IMR-90 (cell line): ENCODE data around the gene FOXP1. TPM values are rescaled to one million over a fixed set of nuclear protein-coding genes. Genes with fewer than 3 reads are reported as not detected.

Experiments used
- ATAC-seq: fragments of 200-7000 bp; cut with Tn5 transposase; 2 replicates; pipeline ENCODE4 v1.9.1; 2020; ENCODE audit warnings: low read depth, mild to moderate bottlenecking, moderate library complexity
- BruUV-seq: library from RNA; stranded (reverse); fragments of 400-500 nt; replicated peaks from 2 replicates; lab custom pipeline; 2021; lab: Mats Ljungman, UMichigan
- CTCF ChIA-PET: fragments of 300-600 bp; formaldehyde crosslinking; extraction: SDS; loops from one replicate; lab custom pipeline; 2021; ENCODE audit warnings: antibody characterized with exemption; lab: Yijun Ruan, JAX
- POLR2A ChIA-PET: fragments of 300-600 bp; sonication (Branson Sonifier 250); formaldehyde crosslinking; loops from one replicate; lab custom pipeline; 2022; ENCODE audit warnings: antibody characterized with exemption; ENCODE audit not compliant: unreplicated experiment; lab: Charles Lee
- DNase-seq: peaks from one replicate; pipeline ENCODE4 v3.0.0; 2013
- H2AFZ ChIP-seq: replicated peaks from 2 replicates; pipeline ENCODE3; 2013; ENCODE audit warnings: low read length, mild to moderate bottlenecking; ENCODE audit not compliant: poor library complexity
- H2AK5ac ChIP-seq: 2 replicates; pipeline ENCODE4 v1.6.1; 2013; ENCODE audit warnings: low read depth, low read length, inconsistent platforms
- H2AK9ac ChIP-seq: replicated peaks from 2 replicates; pipeline ENCODE3; 2013; ENCODE audit warnings: mild to moderate bottlenecking, low read depth, low read length, moderate library complexity; ENCODE audit not compliant: poor library complexity
- H2BK120ac ChIP-seq: 2 replicates; pipeline ENCODE4 v1.6.1; 2013; ENCODE audit warnings: low read depth, low read length, inconsistent platforms
- H2BK15ac ChIP-seq: 3 replicates; pipeline ENCODE4 v1.6.1; 2013; ENCODE audit warnings: low read depth, low read length, inconsistent platforms
- H2BK20ac ChIP-seq: 2 replicates; pipeline ENCODE4 v1.6.1; 2013; ENCODE audit warnings: low read depth, mild to moderate bottlenecking, inconsistent platforms, low read length, moderate library complexity
- H2BK5ac ChIP-seq: 2 replicates; pipeline ENCODE4 v1.6.1; 2013; ENCODE audit warnings: mild to moderate bottlenecking, low read depth, low read length, inconsistent platforms; ENCODE audit not compliant: poor library complexity, severe bottlenecking
- H3K14ac ChIP-seq: replicated peaks from 2 replicates; pipeline ENCODE4 v1.6.1; 2013; ENCODE audit warnings: low read depth, low read length, inconsistent platforms
- H3K18ac ChIP-seq: 2 replicates; pipeline ENCODE4 v1.6.1; 2013; ENCODE audit warnings: low read depth, low read length, control low read depth
- H3K23ac ChIP-seq: 2 replicates; pipeline ENCODE4 v1.6.1; 2013; ENCODE audit warnings: low read depth, low read length, inconsistent platforms
- H3K27ac ChIP-seq: 2 replicates; pipeline ENCODE4 v1.5.1; 2013; ENCODE audit warnings: mild to moderate bottlenecking, control low read depth, low read length; ENCODE audit not compliant: insufficient read depth
- H3K27me3 ChIP-seq: 2 replicates; pipeline ENCODE4 v1.6.1; 2013; ENCODE audit warnings: low read length; ENCODE audit not compliant: control insufficient read depth, insufficient read depth
- H3K36me3 ChIP-seq: 2 replicates; pipeline ENCODE4 v1.6.1; 2013; ENCODE audit warnings: low read length, mixed read lengths; ENCODE audit not compliant: control insufficient read depth, insufficient read depth
- H3K4ac ChIP-seq: 2 replicates; pipeline ENCODE4 v1.6.1; 2013; ENCODE audit warnings: low read depth, low read length, inconsistent platforms
- H3K4me1 ChIP-seq: 2 replicates; pipeline ENCODE4 v1.6.1; 2013; ENCODE audit warnings: low read length, mixed read lengths; ENCODE audit not compliant: control insufficient read depth, insufficient read depth
- H3K4me2 ChIP-seq: 2 replicates; pipeline ENCODE4 v1.6.1; 2013; ENCODE audit warnings: low read depth, mild to moderate bottlenecking, control low read depth, low read length, moderate library complexity
- H3K4me3 ChIP-seq: 2 replicates; pipeline ENCODE4 v1.5.1; 2013; ENCODE audit warnings: low read depth, mild to moderate bottlenecking, control low read depth, low read length, moderate library complexity; ENCODE audit not compliant: insufficient read depth
- H3K56ac ChIP-seq: 2 replicates; pipeline ENCODE4 v1.6.1; 2013; ENCODE audit warnings: low read length, inconsistent platforms; ENCODE audit not compliant: insufficient read depth; ENCODE audit errors: extremely low read depth
- H3K79me1 ChIP-seq, 2 experiments: 2 replicates each; pipeline ENCODE4 v1.6.1; 2013; ENCODE audit warnings: low read length in 2 of 2, inconsistent platforms in 1 of 2, low read depth in 1 of 2
- H3K9ac ChIP-seq: 2 replicates; pipeline ENCODE4 v1.6.1; 2013; ENCODE audit warnings: low read depth, low read length, control low read depth
- H3K9me1 ChIP-seq: 2 replicates; pipeline ENCODE4 v1.6.1; 2013; ENCODE audit warnings: low read length, inconsistent platforms; ENCODE audit not compliant: insufficient read depth
- H3K9me3 ChIP-seq: 2 replicates; pipeline ENCODE4 v1.6.1; 2013; ENCODE audit warnings: low read length; ENCODE audit not compliant: control insufficient read depth, insufficient read depth
- H4K20me1 ChIP-seq: 2 replicates; pipeline ENCODE4 v1.6.1; 2013; ENCODE audit warnings: low read length, inconsistent platforms; ENCODE audit not compliant: insufficient read depth
- H4K5ac ChIP-seq: 2 replicates; pipeline ENCODE4 v1.6.1; 2013; ENCODE audit warnings: mild to moderate bottlenecking, low read depth, low read length, control low read depth
- H4K8ac ChIP-seq, 2 experiments: 2 replicates each; pipeline ENCODE4 v1.6.1; 2013; ENCODE audit warnings: low read depth in 2 of 2, low read length in 2 of 2, control low read depth in 1 of 2, inconsistent platforms in 1 of 2
- H4K91ac ChIP-seq: 2 replicates; pipeline ENCODE4 v1.6.1; 2013; ENCODE audit warnings: low read depth, low read length, inconsistent platforms; ENCODE audit not compliant: insufficient read depth
- BHLHE40 ChIP-seq: fragments of 150-350 bp; IDR thresholded peaks from 2 replicates; pipeline ENCODE4 v1.6.1; 2016; ENCODE audit warnings: mild to moderate bottlenecking, low read depth, low read length
- ELK1 ChIP-seq: fragments of 150-350 bp; IDR thresholded peaks from 2 replicates; pipeline ENCODE4 v1.6.1; 2016; ENCODE audit warnings: low read depth, mild to moderate bottlenecking, low read length, moderate library complexity, borderline replicate concordance
- FOS ChIP-seq: fragments of 150-350 bp; IDR thresholded peaks from 2 replicates; pipeline ENCODE4 v1.6.1; 2016; ENCODE audit warnings: low read depth, low read length
- MAFK ChIP-seq: IDR thresholded peaks from 2 replicates; pipeline ENCODE4 v1.6.1; 2012; ENCODE audit warnings: low read depth, low read length, improper control_type of control experiment
- MAZ ChIP-seq: IDR thresholded peaks from 2 replicates; pipeline ENCODE4 v1.6.1; 2012; ENCODE audit warnings: low read depth, mild to moderate bottlenecking, low read length, improper control_type of control experiment, moderate library complexity, borderline replicate concordance
- MXI1 ChIP-seq: IDR thresholded peaks from 2 replicates; pipeline ENCODE4 v1.6.1; 2012; ENCODE audit warnings: low read depth, mild to moderate bottlenecking, low read length, moderate library complexity, borderline replicate concordance
- NFE2L2 ChIP-seq: fragments of 150-350 bp; IDR thresholded peaks from 2 replicates; pipeline ENCODE4 v1.6.1; 2016; ENCODE audit warnings: low read depth, mild to moderate bottlenecking, low read length
- RCOR1 ChIP-seq: IDR thresholded peaks from 2 replicates; pipeline ENCODE4 v1.6.1; 2012; ENCODE audit warnings: mild to moderate bottlenecking, low read length, improper control_type of control experiment; ENCODE audit not compliant: insufficient replicate concordance
- RFX5 ChIP-seq: IDR thresholded peaks from 2 replicates; pipeline ENCODE4 v1.8.0; 2012; ENCODE audit warnings: low read depth, mild to moderate bottlenecking, low read length, moderate library complexity
- USF2 ChIP-seq: fragments of 150-350 bp; IDR thresholded peaks from 2 replicates; pipeline ENCODE4 v1.6.1; 2017; ENCODE audit warnings: mild to moderate bottlenecking, antibody characterized with exemption, low read length, low read depth
- WGBS, 2 experiments: methylation state at CpG; one replicate each; pipeline versions ENCODE4 v1.1.5 to v1.1.7; 2013; ENCODE audit warnings: missing lambda C conversion rate in 2 of 2; ENCODE audit not compliant: insufficient read length in 1 of 2; ENCODE audit errors: extremely low coverage in 2 of 2; 5-methylcytosine and 5-hydroxymethylcytosine counted together
- dilution Hi-C: fragments of 300-500 bp; cut with HindIII; formaldehyde crosslinking; loops from one replicate; pipeline ENCODE4 v1.14.3; 2018; ENCODE audit warnings: low sequenced_read_pairs; ENCODE audit not compliant: unreplicated experiment
- in situ Hi-C: fragments of 300-500 bp; cut with MboI; formaldehyde crosslinking; loops from 3 replicates; pipeline ENCODE4 v1.14.3; 2019; ENCODE audit warnings: low sequenced_read_pairs, inconsistent platforms, mixed read lengths
- intact Hi-C: fragments of 100-400 bp; cut with micrococcal nuclease; formaldehyde crosslinking; loops from 2 replicates; pipeline ENCODE4 v1.10.0; 2022
- polyA plus RNA-seq, 3 experiments: library from polyadenylated mRNA; depleted of rRNA; stranded (reverse); fragments of >200 nt; gene quantifications; 2 replicates each; pipeline ENCODE4 v1.2.3, GENCODE V29; 2012; ENCODE audit warnings: low replicate concordance in 1 of 3
- total RNA-seq: library from RNA; depleted of rRNA; stranded (reverse); fragments of >200 nt; gene quantifications from 2 replicates; pipeline ENCODE4 v1.2.3, GENCODE V29; 2012

The FOXP1 gene
- total and polyA plus RNA-seq, 2 of the 4 experiments (the other 2 are of a cell fraction): 37.0 to 132 TPM

GRCh38 chr3:71541313-71541712, 42.2 kb downstream of the FOXP1 start:
- no peaks in the 10 kb centered on the region for H3K9me3 ChIP-seq
- dilution Hi-C loops (no loop called here), in situ Hi-C loops (no loop called here), intact Hi-C loops (no loop called here)
- ChIA-PET POLR2A (no interaction called here), CTCF (no interaction called here)
- no peak overlapping the region for H3K4ac ChIP-seq
- H2BK120ac ChIP-seq: peak overlapping the region; percentile 0; the same call in 1 of the 2 replicates
- H4K91ac ChIP-seq: no peak overlapping the region
- H3K18ac ChIP-seq: no peak overlapping the region
- H3K9me1 ChIP-seq: peaks cover 14% of the 10 kb centered on the region
- H3K4me1 ChIP-seq: peaks cover 20% of the 10 kb centered on the region
- DNase-seq (peak; percentile 59), ATAC-seq (no peak; the same call in 1 of the 2 replicates)
- no peak overlapping the region for H4K5ac ChIP-seq
- WGBS, 2 experiments: no CpG with 5 or more reads among the region's 3 CpGs
- 0 out of 2 replicates have a peak overlapping the region, but pooled peaks have one; percentile 1 for H3K14ac ChIP-seq
- peaks cover 6% of the 10 kb centered on the region; the same call in 1 of the 2 replicates for H4K20me1 ChIP-seq
- no TSS peak for BruUV-seq
- no peak overlapping the region for H3K9ac ChIP-seq
- no peak overlapping the region for H3K56ac ChIP-seq
- peaks cover 7 to 43% of the 10 kb centered on the region in 2 experiments for H3K79me1 ChIP-seq
- H2AFZ ChIP-seq: no peak overlapping the region
- no peak overlapping the region for H2AK9ac ChIP-seq
- H3K4me2 ChIP-seq: peak overlapping the region; percentile 29; the same call in 1 of the 2 replicates
- no peak overlapping the region for H3K27ac ChIP-seq
- H2BK5ac ChIP-seq: no peak overlapping the region
- H2AK5ac ChIP-seq: no peak overlapping the region
- no peak overlapping the region for H4K8ac ChIP-seq
- peak overlapping the region; percentile 15; the same call in 1 of the 2 replicates for H3K23ac ChIP-seq
- no peaks in the 10 kb centered on the region for H3K36me3 ChIP-seq
- H2BK20ac ChIP-seq: no peak overlapping the region
- no peak for TF ChIP-seq NFE2L2
- TF ChIP-seq MAZ: no peak
- no peak for TF ChIP-seq MAFK
- TF ChIP-seq RCOR1: no peak
- no peak for TF ChIP-seq RFX5
- TF ChIP-seq BHLHE40: no peak
- no peak for TF ChIP-seq ELK1
- TF ChIP-seq MXI1: no peak
- no peak for TF ChIP-seq USF2
- TF ChIP-seq FOS: no peak
- H3K27me3 ChIP-seq: no peaks in the 10 kb centered on the region
- no peak overlapping the region for H3K4me3 ChIP-seq
- no peak overlapping the region for H2BK15ac ChIP-seq
